GM19025 (cell line): ENCODE data around the gene DDX1.

Experiments
- ATAC-seq: cut with Tn5 transposase; IDR thresholded peaks from one replicate; pipeline ENCODE4 v1.9.1; 2021; ENCODE audit warnings: mild to moderate bottlenecking, low read depth, moderate library complexity; ENCODE audit not compliant: unreplicated experiment

DDX1 gene

GRCh38 chr2:15642011-15642814 is 50.5 kb downstream of the DDX1 start:
- no peak for ATAC-seq

- no peak for ATAC-seq
Observed at GRCh38 chr2:15642815-15643500, 51.3 kb downstream of the DDX1 start.

- no peak for ATAC-seq
Observed at GRCh38 chr2:15643791-15644585, 52.3 kb downstream of the DDX1 start.

- ATAC-seq: no peak
Observed at GRCh38 chr2:15645300-15645699, 53.6 kb downstream of the DDX1 start.

GRCh38 chr2:15645720-15646385 is 54.2 kb downstream of the DDX1 start:
- no peak for ATAC-seq

- ATAC-seq: no peak
Observed at GRCh38 chr2:15646661-15647060, 55.0 kb downstream of the DDX1 start.

GRCh38 chr2:15647622-15648590 is 56.2 kb downstream of the DDX1 start:
- ATAC-seq: no peak

GRCh38 chr2:15648593-15649525 is 57.2 kb downstream of the DDX1 start:
- no peak for ATAC-seq

- no peak for ATAC-seq
Observed at GRCh38 chr2:15649561-15650255, 58.0 kb downstream of the DDX1 start.

- no peak for ATAC-seq
Observed at GRCh38 chr2:15650616-15651366, 59.1 kb downstream of the DDX1 start.

- ATAC-seq: no peak
Observed at GRCh38 chr2:15651367-15651727, 59.7 kb downstream of the DDX1 start.

- no peak for ATAC-seq
Observed at GRCh38 chr2:15652252-15652651, 60.6 kb downstream of the DDX1 start.

GRCh38 chr2:15652801-15653200 is 61.1 kb downstream of the DDX1 start:
- no peak for ATAC-seq

- no peak for ATAC-seq
Observed at GRCh38 chr2:15653806-15654726, 62.4 kb downstream of the DDX1 start.

- ATAC-seq: no peak
Observed at GRCh38 chr2:15654727-15655073, 63.0 kb downstream of the DDX1 start.

GRCh38 chr2:15655123-15655887 is 63.6 kb downstream of the DDX1 start:
- ATAC-seq: no peak
